Peyer's patch (tissue), 4 donors: ENCODE measurements around the gene KISS1. TPM values are rescaled to one million over a fixed set of nuclear protein-coding genes. Genes with fewer than 3 reads are reported as not detected.

Experiments used
- DNase-seq, 3 donors: peaks; one replicate each; pipeline ENCODE4 v3.0.0-alpha.2; 2017 to 2019
- H3K27ac ChIP-seq, 4 donors: fragments of 200-600 bp; sonication (generic); one replicate each; pipeline ENCODE4 v1.5.1; 2016 to 2019
- H3K27me3 ChIP-seq, 2 donors: fragments of 200-600 bp; sonication (generic); one replicate each; pipeline ENCODE4 v1.5.1; 2019
- H3K36me3 ChIP-seq, 3 donors: fragments of 200-600 bp; sonication (generic); one replicate each; pipeline ENCODE4 v1.5.1; 2016 to 2019
- H3K4me1 ChIP-seq, 4 donors: fragments of 200-600 bp; sonication (generic); one replicate each; pipeline ENCODE4 v1.5.1; 2016 to 2019
- H3K4me3 ChIP-seq, 4 donors: fragments of 200-600 bp; sonication (generic); 1 replicate in 3 of 4; 2 replicates in 1 of 4; pipeline ENCODE4 v1.5.1; 2016 to 2019; ENCODE audit warnings: mild to moderate bottlenecking in 1 of 4
- H3K9me3 ChIP-seq, 4 donors: fragments of 200-600 bp; sonication (generic); one replicate each; pipeline ENCODE4 v1.5.1; 2016 to 2019; ENCODE audit warnings: mild to moderate bottlenecking in 1 of 4
- POLR2A ChIP-seq, 2 donors: fragments of 450-650 bp; IDR thresholded peaks; one replicate each; pipeline ENCODE4 v1.5.1; 2017; ENCODE audit warnings: antibody characterized with exemption in 2 of 2, mild to moderate bottlenecking in 2 of 2, moderate library complexity in 2 of 2
- total RNA-seq, 4 donors: library from RNA; depleted of rRNA; stranded (reverse); fragments of >200 nt; gene quantifications; one replicate each; pipeline ENCODE4 v1.1.0, GENCODE V29; 2016
- TF ChIP-seq, protein P1 (sequence below), 6 experiments: fragments of 450-650 bp in 4 of 6; fragments of 200-600 bp in 2 of 6; sonication (generic) in 1 of 6; IDR thresholded peaks; one replicate each; pipeline ENCODE4 v1.5.1; 2017 to 2019; ENCODE audit warnings: antibody characterized with exemption in 6 of 6, mild to moderate bottlenecking in 3 of 6, moderate library complexity in 1 of 6

The KISS1 gene
- total RNA-seq, 4 donors from 2014 or later, result 3.0 to 7.0 TPM; not detected in 2

- DNase-seq, result no peak
- Histone ChIP-seq H3K4me1 (no peaks in the 10 kb centered on the region), H3K4me3 (no peak overlapping the region), H3K9me3 (peaks cover 0 to 6% (median 0%) of the 10 kb centered on the region in 4 donors), H3K36me3 (no peaks in the 10 kb centered on the region), H3K27me3 (no peaks in the 10 kb centered on the region), H3K27ac (no peak overlapping the region)
- TF ChIP-seq, protein P1, sequence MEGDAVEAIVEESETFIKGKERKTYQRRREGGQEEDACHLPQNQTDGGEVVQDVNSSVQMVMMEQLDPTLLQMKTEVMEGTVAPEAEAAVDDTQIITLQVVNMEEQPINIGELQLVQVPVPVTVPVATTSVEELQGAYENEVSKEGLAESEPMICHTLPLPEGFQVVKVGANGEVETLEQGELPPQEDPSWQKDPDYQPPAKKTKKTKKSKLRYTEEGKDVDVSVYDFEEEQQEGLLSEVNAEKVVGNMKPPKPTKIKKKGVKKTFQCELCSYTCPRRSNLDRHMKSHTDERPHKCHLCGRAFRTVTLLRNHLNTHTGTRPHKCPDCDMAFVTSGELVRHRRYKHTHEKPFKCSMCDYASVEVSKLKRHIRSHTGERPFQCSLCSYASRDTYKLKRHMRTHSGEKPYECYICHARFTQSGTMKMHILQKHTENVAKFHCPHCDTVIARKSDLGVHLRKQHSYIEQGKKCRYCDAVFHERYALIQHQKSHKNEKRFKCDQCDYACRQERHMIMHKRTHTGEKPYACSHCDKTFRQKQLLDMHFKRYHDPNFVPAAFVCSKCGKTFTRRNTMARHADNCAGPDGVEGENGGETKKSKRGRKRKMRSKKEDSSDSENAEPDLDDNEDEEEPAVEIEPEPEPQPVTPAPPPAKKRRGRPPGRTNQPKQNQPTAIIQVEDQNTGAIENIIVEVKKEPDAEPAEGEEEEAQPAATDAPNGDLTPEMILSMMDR (IDR thresholded peaks at IDR 0.05), result no peak
- no peak for TF ChIP-seq POLR2A (IDR thresholded peaks at IDR 0.05)
These were observed 20.2 kb downstream of the KISS1 start for GRCh38 chr1:204176049-204176448.

DNA sequence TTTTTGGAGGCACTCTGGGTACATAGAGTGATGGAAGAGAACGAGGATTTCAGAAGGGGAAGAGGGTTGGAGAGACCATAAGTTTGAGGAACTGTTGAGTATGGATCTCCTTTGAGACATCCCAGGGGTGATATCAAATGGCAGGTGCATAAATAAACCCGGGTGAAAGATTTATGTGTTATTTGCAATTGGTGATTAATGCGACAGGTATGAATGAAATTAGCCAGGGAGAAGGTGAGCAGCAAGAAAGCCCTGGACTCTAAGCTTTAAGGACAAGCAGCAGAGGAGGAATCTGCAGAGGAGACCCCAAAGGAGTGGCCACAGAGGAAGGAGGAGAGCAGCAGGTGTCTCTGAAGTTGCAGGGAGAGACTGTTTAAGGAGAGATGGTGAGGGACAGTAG lies 21.3 kb downstream of the KISS1 start:
- Histone ChIP-seq H3K4me3 (no peak overlapping the region), H3K27ac (no peak overlapping the region), H3K9me3 (peaks cover 0 to 6% (median under 1%) of the 10 kb centered on the region in 4 donors), H3K4me1 (no peaks in the 10 kb centered on the region), H3K36me3 (no peaks in the 10 kb centered on the region), H3K27me3 (no peaks in the 10 kb centered on the region)
- no peak for TF ChIP-seq POLR2A (IDR thresholded peaks at IDR 0.05)
- TF ChIP-seq, protein P1 (IDR thresholded peaks at IDR 0.05), result no peak
- DNase-seq, result no peak

- Histone ChIP-seq H3K4me3 (no peak overlapping the region), H3K9me3 (peaks cover 0 to 11% (median 3%) of the 10 kb centered on the region in 4 donors)
- no peak for TF ChIP-seq POLR2A (IDR thresholded peaks at IDR 0.05)
- TF ChIP-seq, protein P1 (IDR thresholded peaks at IDR 0.05), result no peak
These were observed 23.8 kb downstream of the KISS1 start for GRCh38 chr1:204172404-204173029.

GRCh38 chr1:204171751-204172178 lies 24.5 kb downstream of the KISS1 start:
- H3K27me3 ChIP-seq, result no peaks in the 10 kb centered on the region
- DNase-seq, result no peak
- H3K27ac ChIP-seq, result no peak overlapping the region
- H3K4me1 ChIP-seq, result no peaks in the 10 kb centered on the region
- no peak overlapping the region for H3K4me3 ChIP-seq
- peaks cover 0 to 11% (median 4%) of the 10 kb centered on the region in 4 donors for H3K9me3 ChIP-seq
- no peaks in the 10 kb centered on the region for H3K36me3 ChIP-seq
- TF ChIP-seq, protein P1 (IDR thresholded peaks at IDR 0.05), result no peak
- no peak for TF ChIP-seq POLR2A (IDR thresholded peaks at IDR 0.05)

More at GRCh38 chr1:204172404-204173029, 23.8 kb downstream of the KISS1 start:
- Histone ChIP-seq H3K27me3 (no peaks in the 10 kb centered on the region), H3K36me3 (no peaks in the 10 kb centered on the region), H3K4me1 (no peaks in the 10 kb centered on the region), H3K27ac (no peak overlapping the region)
- DNase-seq, result no peak

GRCh38 chr1:204170494-204171155 lies 25.7 kb downstream of the KISS1 start:
- TF ChIP-seq, protein P1 (IDR thresholded peaks at IDR 0.05), result no peak
- no peak for TF ChIP-seq POLR2A (IDR thresholded peaks at IDR 0.05)
- Histone ChIP-seq H3K36me3 (no peaks in the 10 kb centered on the region), H3K27ac (no peak overlapping the region), H3K4me3 (no peak overlapping the region), H3K27me3 (no peaks in the 10 kb centered on the region), H3K9me3 (peaks cover 0 to 11% (median 5%) of the 10 kb centered on the region in 4 donors), H3K4me1 (no peaks in the 10 kb centered on the region)
- DNase-seq, result no peak
